ENCODE measurements around the gene IFNL2.

Gene IFNL2

DNA sequence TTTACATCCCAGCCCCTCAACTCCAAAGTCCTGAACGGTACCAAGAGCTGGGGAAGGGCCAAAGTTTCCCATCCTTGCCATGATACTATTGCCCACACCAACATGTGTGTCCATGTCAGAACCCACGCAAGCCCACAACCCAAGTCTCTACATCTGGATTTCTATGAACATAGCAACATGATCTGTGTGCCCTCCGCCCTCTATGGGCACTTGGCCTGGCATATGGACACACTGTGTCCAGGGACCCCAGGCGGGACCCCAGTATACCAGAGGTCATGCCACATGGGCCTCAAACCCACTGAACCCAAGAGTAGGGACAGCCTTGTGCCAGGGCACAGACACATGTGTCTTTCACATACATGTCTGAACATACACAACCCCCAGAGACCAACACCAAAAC, 50.5 kb downstream of the IFNL2 start:
- no peak for DNase-seq

DNA sequence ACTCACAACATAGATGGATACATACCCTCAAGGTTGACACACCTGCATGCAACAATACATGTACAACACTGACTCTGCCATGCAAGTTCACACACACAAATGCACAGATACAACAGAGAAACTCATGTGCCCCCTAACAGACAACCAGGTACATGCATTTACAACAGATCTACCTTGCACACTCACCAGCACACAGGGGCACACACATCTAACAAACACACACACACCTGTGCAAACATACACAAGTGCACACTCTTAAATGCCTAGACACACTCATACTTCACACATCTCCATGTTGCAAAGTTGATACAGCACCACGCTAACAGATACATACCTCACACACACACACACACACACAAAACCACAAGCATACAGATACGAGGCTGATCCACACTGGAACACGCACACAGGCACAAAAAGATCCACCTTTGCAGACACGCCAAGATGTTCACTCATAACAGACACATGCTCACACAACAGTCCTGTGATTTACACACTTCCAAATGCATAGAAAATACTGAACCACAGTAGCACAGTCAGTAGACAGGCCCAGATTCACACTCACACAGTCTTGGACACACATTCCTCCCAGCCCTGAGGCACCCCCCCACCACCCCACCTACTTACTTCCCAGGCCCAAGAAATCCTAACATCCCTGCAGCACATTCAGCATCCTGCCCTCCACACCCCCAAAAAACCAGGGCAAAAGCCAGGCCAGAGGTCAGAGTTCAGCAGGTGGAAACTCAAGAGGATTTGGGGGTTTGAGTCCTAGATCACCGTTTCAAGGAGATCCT, 51.1 kb downstream of the IFNL2 start:
- DNase-seq, result no peak

All from activated gamma-delta T cell treated with Interleukin-2 at 50 U/mL for 16 hours (primary cell).